Transverse colon (tissue), 4 donors: Measurements from ENCODE around the gene DOCK9. TPM values are rescaled to one million over a fixed set of nuclear protein-coding genes. Genes with fewer than 3 reads are reported as not detected.

ENCODE experiments used
- DNase-seq: peaks from one replicate; pipeline ENCODE4 v3.0.0-alpha.2; 2019
- H3K27ac ChIP-seq, 4 donors: fragments of 200-600 bp; sonication (generic); 2 replicates each; pipeline ENCODE4 v1.5.1; 2016 to 2018; ENCODE audit warnings: inconsistent platforms in 4 of 4
- H3K27me3 ChIP-seq: fragments of 200-600 bp; sonication (generic); 2 replicates; pipeline ENCODE4 v1.5.1; 2017; ENCODE audit warnings: inconsistent platforms
- H3K36me3 ChIP-seq, 4 donors: fragments of 200-600 bp; sonication (generic); 2 replicates each; pipeline ENCODE4 v1.5.1; 2017 to 2019; ENCODE audit warnings: inconsistent platforms in 4 of 4
- H3K4me1 ChIP-seq, 4 donors: fragments of 200-600 bp; sonication (generic); 2 replicates each; pipeline ENCODE4 v1.5.1; 2017 to 2020; ENCODE audit warnings: inconsistent platforms in 4 of 4
- H3K4me3 ChIP-seq, 4 donors: fragments of 200-600 bp; sonication (generic); 1 replicate in 1 of 4; 2 replicates in 3 of 4; pipeline versions ENCODE4 v1.5.1 to v1.6.1; 2017 to 2019; ENCODE audit warnings: inconsistent platforms in 4 of 4
- H3K9me3 ChIP-seq, 2 donors: fragments of 200-600 bp; sonication (generic); 2 replicates each; pipeline ENCODE4 v1.5.1; 2017 to 2019; ENCODE audit warnings: inconsistent platforms in 2 of 2
- CTCF ChIP-seq, 5 experiments: fragments of 200-600 bp in 3 of 5; fragments of 450-650 bp in 2 of 5; sonication (generic) in 3 of 5; IDR thresholded peaks; 1 replicate in 2 of 5; 2 replicates in 3 of 5; pipeline ENCODE4 v1.5.1; 2016 to 2017; ENCODE audit warnings: antibody characterized with exemption in 5 of 5, inconsistent platforms in 3 of 5, mild to moderate bottlenecking in 2 of 5, moderate library complexity in 1 of 5
- EP300 ChIP-seq: sonication (generic); formaldehyde crosslinking; IDR thresholded peaks from one replicate; pipeline ENCODE4 v1.6.1; 2017; ENCODE audit warnings: antibody characterized with exemption, low read depth
- POLR2A ChIP-seq: fragments of 450-650 bp; IDR thresholded peaks from one replicate; pipeline ENCODE4 v1.6.1; 2016; ENCODE audit warnings: antibody characterized with exemption, mild to moderate bottlenecking, moderate library complexity
- POLR2AphosphoS5 ChIP-seq, 3 donors: sonication (generic); formaldehyde crosslinking; IDR thresholded peaks; one replicate each; pipeline ENCODE4 v1.6.1; 2016; ENCODE audit warnings: antibody characterized with exemption in 3 of 3
- WGBS, 2 donors: methylation state at CpG; one replicate each; pipeline ENCODE4 v1.1.5; 2018; ENCODE audit warnings: low coverage in 1 of 2; 5-methylcytosine and 5-hydroxymethylcytosine counted together
- in situ Hi-C, 4 donors: fragments of 200-750 bp; cut with MboI; loops; one replicate each; pipeline versions ENCODE4 v1.15.0 to v1.15.1; 2017; ENCODE audit warnings: low sequenced_read_pairs in 3 of 4, low pct_ligation_motif_present in 1 of 4, low pct_unique_long_range_greater_than_20kb in 1 of 4
- intact Hi-C: fragments of 100-400 bp; cut with DNase I; formaldehyde crosslinking; loops from one replicate; pipeline ENCODE4 v1.15.1; 2023; ENCODE audit warnings: low total_unique reads
- total RNA-seq, 4 donors: library from RNA; depleted of rRNA; stranded (reverse); fragments of >200 nt; gene quantifications; one replicate each; pipeline ENCODE4 v1.1.0, GENCODE V29; 2016

DOCK9 gene
- total RNA-seq, 4 donors from 2014 or later = 44.5 to 120 (median 71.4) TPM

- H3K36me3 ChIP-seq = peaks cover 0 to 1% (median 0%) of the 10 kb centered on the region in 4 donors
- TF ChIP-seq POLR2AphosphoS5 (IDR thresholded peaks at IDR 0.05) = no peak
- no peak for TF ChIP-seq POLR2A
- TF ChIP-seq EP300 = no peak
- TF ChIP-seq CTCF (IDR thresholded peaks at IDR 0.05) = no peak
- in situ Hi-C loops = loop anchor here in 3 of 4 donors (25.0 kb wide), 2 partner anchors 384 to 409 kb away; no protein-coding TSS in a partner anchor
These were observed 131.3 kb downstream of the DOCK9 start for GRCh38 chr13:98846521-98846920.

GRCh38 chr13:98845742-98846141, 132.1 kb downstream of the DOCK9 start:
- in situ Hi-C loops (loop anchor here in 3 of 4 donors (25.0 kb wide), 2 partner anchors 383 to 408 kb away; no protein-coding TSS in a partner anchor), intact Hi-C loops (no loop called here)

More at GRCh38 chr13:98846521-98846920, 131.3 kb downstream of the DOCK9 start:
- intact Hi-C loops = no loop called here
- Histone ChIP-seq H3K27me3 (no peaks in the 10 kb centered on the region), H3K4me1 (no peaks in the 10 kb centered on the region), H3K27ac (no peak overlapping the region), H3K9me3 (no peaks in the 10 kb centered on the region), H3K4me3 (no peak overlapping the region)
- DNase-seq = no peak
- 79 to 91% methylated on average over 4 to 5 of the region's 5 CpGs for WGBS, 2 donors

GRCh38 chr13:98844021-98844420, 133.8 kb downstream of the DOCK9 start:
- Histone ChIP-seq H3K4me3 (no peak overlapping the region), H3K27me3 (no peaks in the 10 kb centered on the region), H3K27ac (no peak overlapping the region), H3K36me3 (no peaks in the 10 kb centered on the region), H3K4me1 (no peaks in the 10 kb centered on the region), H3K9me3 (no peaks in the 10 kb centered on the region)
- 83 to 90% methylated on average over 1 of the region's 1 CpG for WGBS, 2 donors
- in situ Hi-C loops = loop anchor here in 3 of 4 donors (25.0 kb wide), 2 partner anchors 382 to 407 kb away; no protein-coding TSS in a partner anchor
- TF ChIP-seq POLR2AphosphoS5 (IDR thresholded peaks at IDR 0.05) (no peak), EP300 (no peak), CTCF (IDR thresholded peaks at IDR 0.05) (no peak), POLR2A (no peak)
- DNase-seq = no peak
- intact Hi-C loops = no loop called here

More at GRCh38 chr13:98845742-98846141, 132.1 kb downstream of the DOCK9 start:
- Histone ChIP-seq H3K4me1 (no peaks in the 10 kb centered on the region), H3K27ac (no peak overlapping the region), H3K36me3 (peaks cover 0 to 1% (median 0%) of the 10 kb centered on the region in 4 donors), H3K9me3 (no peaks in the 10 kb centered on the region), H3K4me3 (no peak overlapping the region), H3K27me3 (no peaks in the 10 kb centered on the region)
- TF ChIP-seq EP300 (no peak), POLR2A (no peak), POLR2AphosphoS5 (IDR thresholded peaks at IDR 0.05) (no peak), CTCF (IDR thresholded peaks at IDR 0.05) (no peak)
- no peak for DNase-seq
- WGBS, 2 donors = 87 to 100% methylated on average over 2 to 7 of the region's 7 CpGs

GRCh38 chr13:98843482-98843877, 134.4 kb downstream of the DOCK9 start:
- no peak for DNase-seq
- H3K4me3 ChIP-seq = no peak overlapping the region
- no peaks in the 10 kb centered on the region for H3K9me3 ChIP-seq
- 62 to 63% methylated on average over 3 of the region's 3 CpGs for WGBS, 2 donors
- H3K27me3 ChIP-seq = no peaks in the 10 kb centered on the region
- in situ Hi-C loops = loop anchor here in 3 of 4 donors (25.0 kb wide), 2 partner anchors 381 to 406 kb away; no protein-coding TSS in a partner anchor
- intact Hi-C loops = no loop called here
- no peak overlapping the region for H3K27ac ChIP-seq
- TF ChIP-seq CTCF (IDR thresholded peaks at IDR 0.05) (no peak), POLR2A (no peak), EP300 (no peak), POLR2AphosphoS5 (IDR thresholded peaks at IDR 0.05) (no peak)
- no peaks in the 10 kb centered on the region for H3K4me1 ChIP-seq
- no peaks in the 10 kb centered on the region for H3K36me3 ChIP-seq
